Measurements from ENCODE around the gene INSYN1.
"Not testable (repeated sequence)": the region's sequence is repeated elsewhere in the genome, so short reads cannot be mapped to it uniquely, and the experiment has no call there.

Gene INSYN1

GRCh38 chr15:73747847-73748590 lies 5.1 kb downstream of the INSYN1 start:
- DNase-seq = no peak

GRCh38 chr15:73746883-73747282 lies 6.3 kb downstream of the INSYN1 start:
- DNase-seq = no peak

GRCh38 chr15:73746261-73746660 lies 6.9 kb downstream of the INSYN1 start:
- DNase-seq = no peak

- DNase-seq = no peak
Observed at GRCh38 chr15:73745073-73745472, 8.1 kb downstream of the INSYN1 start.

GRCh38 chr15:73744293-73744692 lies 8.9 kb downstream of the INSYN1 start:
- DNase-seq = no peak

- DNase-seq = no peak
Observed at GRCh38 chr15:73741321-73741836, 11.8 kb downstream of the INSYN1 start.

GRCh38 chr15:73740152-73741048 lies 12.8 kb downstream of the INSYN1 start:
- DNase-seq = no peak

GRCh38 chr15:73737535-73737934 lies 15.6 kb downstream of the INSYN1 start:
- DNase-seq = no peak

GRCh38 chr15:73732930-73733329 lies 20.2 kb downstream of the INSYN1 start:
- no peak for DNase-seq

GRCh38 chr15:73732051-73732450 lies 21.1 kb downstream of the INSYN1 start:
- DNase-seq = not testable (repeated sequence)

GRCh38 chr15:73727330-73727976 lies 25.7 kb downstream of the INSYN1 start:
- no peak for DNase-seq

- no peak for DNase-seq
Observed at GRCh38 chr15:73724212-73724611, 28.9 kb downstream of the INSYN1 start.

GRCh38 chr15:73723191-73723590 lies 30.0 kb downstream of the INSYN1 start:
- DNase-seq = no peak

- DNase-seq = no peak
Observed at GRCh38 chr15:73722425-73722824, 30.7 kb downstream of the INSYN1 start.

GRCh38 chr15:73718694-73719093 lies 34.5 kb downstream of the INSYN1 start:
- DNase-seq = no peak

GRCh38 chr15:73717802-73718201 lies 35.3 kb downstream of the INSYN1 start:
- no peak for DNase-seq

GRCh38 chr15:73717206-73717605 lies 35.9 kb downstream of the INSYN1 start:
- no peak for DNase-seq

GRCh38 chr15:73716417-73716816 lies 36.7 kb downstream of the INSYN1 start:
- no peak for DNase-seq

- no peak for DNase-seq
Observed at GRCh38 chr15:73715417-73715816, 37.7 kb downstream of the INSYN1 start.

- no peak for DNase-seq
Observed at GRCh38 chr15:73714695-73715301, 38.4 kb downstream of the INSYN1 start.

GRCh38 chr15:73712107-73712506 lies 41.0 kb downstream of the INSYN1 start:
- no peak for DNase-seq

- no peak for DNase-seq
Observed at GRCh38 chr15:73711526-73711925, 41.6 kb downstream of the INSYN1 start.

- DNase-seq = no peak
Observed at GRCh38 chr15:73710321-73710720, 42.8 kb downstream of the INSYN1 start.

Data from hematopoietic multipotent progenitor cell treated with erythropoietin and hydrocortisone succinate and interleukin-3 and kit ligand, for 8 days (in vitro differentiated cells).